GM12864 (cell line): Measurements from ENCODE around the gene SAFB2.

Experiments used
- DNase-seq: peaks from one replicate; pipeline ENCODE4 v3.0.0-alpha.2; 2011; ENCODE audit warnings: low read depth
- H3K4me3 ChIP-seq: 2 replicates; pipeline ENCODE4 v1.5.1; 2011; ENCODE audit warnings: mild to moderate bottlenecking, low read depth, low read length, control low read depth
- CTCF ChIP-seq: IDR thresholded peaks from 2 replicates; pipeline ENCODE4 v1.5.1; 2011; ENCODE audit warnings: low read depth, mild to moderate bottlenecking, moderate library complexity, low read length, control low read depth, inconsistent platforms; ENCODE audit errors: missing control alignments

The SAFB2 gene

GRCh38 chr19:5590865-5591154, 31.8 kb downstream of the SAFB2 start:
- TF ChIP-seq CTCF = no peak
- DNase-seq = no peak
- H3K4me3 ChIP-seq = no peak overlapping the region

- no peak for TF ChIP-seq CTCF
- no peak for DNase-seq
- H3K4me3 ChIP-seq = no peak overlapping the region
These were observed 32.3 kb downstream of the SAFB2 start for GRCh38 chr19:5590151-5590864.

GRCh38 chr19:5588906-5589676, 33.5 kb downstream of the SAFB2 start:
- no peak for TF ChIP-seq CTCF
- no peak for DNase-seq
- no peak overlapping the region for H3K4me3 ChIP-seq

- DNase-seq = no peak
- no peak for TF ChIP-seq CTCF
- no peak overlapping the region for H3K4me3 ChIP-seq
These were observed 34.1 kb downstream of the SAFB2 start for GRCh38 chr19:5588441-5588840.

GRCh38 chr19:5587661-5588060, 34.9 kb downstream of the SAFB2 start:
- no peak for TF ChIP-seq CTCF
- DNase-seq = no peak
- H3K4me3 ChIP-seq = no peak overlapping the region

GRCh38 chr19:5587071-5587455, 35.5 kb downstream of the SAFB2 start:
- no peak for TF ChIP-seq CTCF
- no peak overlapping the region for H3K4me3 ChIP-seq
- DNase-seq = no peak
